HG03342 (cell line): ENCODE measurements around the gene PDXDC1.
"Not testable (repeated sequence)": the region's sequence is repeated elsewhere in the genome, so short reads cannot be mapped to it uniquely, and the experiment has no call there.

Source experiments
- ATAC-seq: cut with Tn5 transposase; IDR thresholded peaks from one replicate; pipeline ENCODE4 v1.9.1; 2021; ENCODE audit warnings: mild to moderate bottlenecking, moderate library complexity; ENCODE audit not compliant: unreplicated experiment

The PDXDC1 gene

DNA sequence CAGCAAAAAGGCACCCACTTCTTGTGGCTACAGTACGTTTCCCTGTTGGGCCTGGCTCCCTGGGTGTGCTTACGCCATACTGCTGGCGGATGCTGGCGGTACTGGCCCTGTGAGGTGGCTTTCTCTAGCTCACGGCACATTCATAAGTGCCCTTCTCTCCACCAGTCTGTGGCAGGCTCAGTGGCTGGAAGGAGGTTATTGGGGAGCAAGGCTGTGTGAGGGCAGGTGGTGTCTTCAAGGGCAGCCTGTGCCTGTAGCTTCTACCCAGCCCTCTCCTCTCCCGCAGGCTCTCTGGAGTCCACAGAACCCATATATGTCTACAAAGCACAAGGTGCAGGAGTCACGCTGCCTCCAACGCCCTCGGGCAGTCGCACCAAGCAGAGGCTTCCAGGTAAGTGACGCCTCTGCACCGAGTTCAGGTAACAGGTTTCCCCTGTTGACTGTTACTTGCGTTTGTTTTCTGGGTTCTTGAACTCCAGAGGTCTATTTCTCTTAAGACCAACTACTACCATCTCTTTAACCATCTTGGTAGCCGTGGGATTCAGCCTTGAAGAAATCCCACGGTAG is 60.4 kb downstream of the PDXDC1 start:
- ATAC-seq, result no peak

DNA sequence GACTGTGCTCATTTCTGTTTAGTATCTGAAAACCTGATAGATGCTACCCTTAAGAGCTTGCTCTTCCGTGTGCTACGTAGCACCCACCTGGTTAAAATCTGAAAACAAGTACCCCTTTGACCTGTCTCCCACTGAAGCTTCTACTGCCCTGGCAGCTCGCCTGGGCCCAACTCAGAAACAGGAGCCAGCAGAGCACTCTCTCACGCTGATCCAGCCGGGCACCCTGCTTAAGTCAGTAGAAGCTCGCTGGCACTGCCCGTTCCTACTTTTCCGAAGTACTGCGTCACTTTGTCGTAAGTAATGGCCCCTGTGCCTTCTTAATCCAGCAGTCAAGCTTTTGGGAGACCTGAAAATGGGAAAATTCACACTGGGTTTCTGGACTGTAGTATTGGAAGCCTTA is 62.2 kb downstream of the PDXDC1 start:
- no peak for ATAC-seq

GRCh38 chr16:15037745-15038144 is 62.9 kb downstream of the PDXDC1 start:
- ATAC-seq, result no peak

GRCh38 chr16:15038689-15039088 is 63.9 kb downstream of the PDXDC1 start:
- no peak for ATAC-seq

DNA sequence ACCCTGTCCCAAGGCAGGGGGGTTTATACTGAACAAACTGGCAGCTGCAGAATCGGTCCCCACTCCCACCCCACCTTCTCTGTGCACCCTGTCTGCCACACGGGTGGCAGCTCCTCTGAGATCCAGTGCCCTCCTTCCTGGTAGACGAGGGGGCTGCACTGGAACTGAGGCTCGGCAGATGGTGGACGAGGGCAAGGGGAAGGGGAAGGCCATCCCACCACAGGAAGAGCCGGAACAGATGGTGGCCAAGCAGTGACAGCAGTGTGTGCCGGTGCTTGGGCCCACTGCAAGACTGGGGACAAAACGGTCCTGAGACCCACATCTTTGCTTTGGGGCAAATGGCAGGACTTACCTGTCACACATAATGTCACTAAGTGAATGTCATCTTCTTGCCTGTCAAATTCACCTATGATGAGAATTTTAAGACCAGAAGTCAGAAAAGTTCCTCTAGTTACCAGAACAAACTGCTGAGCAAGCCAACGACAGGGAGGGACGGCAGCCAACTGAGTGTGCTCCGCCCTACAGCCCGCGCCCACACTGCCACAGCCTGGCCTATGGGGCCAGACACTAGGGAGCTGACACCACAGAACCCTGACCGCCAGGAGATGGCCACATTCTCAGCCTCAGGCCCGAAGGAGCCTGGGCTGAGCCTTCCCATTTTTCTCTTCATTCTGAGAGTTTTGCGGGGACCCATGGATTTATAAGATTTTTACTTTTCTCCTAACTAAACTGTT is 66.6 kb downstream of the PDXDC1 start:
- ATAC-seq, result no peak

DNA sequence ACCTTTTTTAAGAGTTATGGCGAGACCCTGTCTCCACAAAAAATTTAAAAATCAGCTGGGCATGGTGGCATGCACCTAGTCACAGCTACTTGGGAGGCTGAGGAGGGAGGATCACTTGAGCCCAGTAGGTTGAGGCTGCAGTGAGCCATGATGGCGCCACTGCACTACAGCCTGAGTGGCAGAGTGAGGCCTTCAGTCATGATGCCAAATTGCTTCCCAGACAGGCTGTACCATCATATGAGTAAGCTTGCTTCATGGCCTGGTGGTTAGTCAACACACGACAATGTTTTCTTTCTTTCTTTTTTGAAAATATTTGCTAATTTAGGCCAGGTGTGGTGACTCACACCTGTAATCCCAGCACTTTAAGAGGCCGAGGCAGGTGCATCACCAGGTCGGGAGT is 68.5 kb downstream of the PDXDC1 start:
- ATAC-seq, result no peak

- no peak for ATAC-seq
Observed at GRCh38 chr16:15044286-15044685, 69.5 kb downstream of the PDXDC1 start.

DNA sequence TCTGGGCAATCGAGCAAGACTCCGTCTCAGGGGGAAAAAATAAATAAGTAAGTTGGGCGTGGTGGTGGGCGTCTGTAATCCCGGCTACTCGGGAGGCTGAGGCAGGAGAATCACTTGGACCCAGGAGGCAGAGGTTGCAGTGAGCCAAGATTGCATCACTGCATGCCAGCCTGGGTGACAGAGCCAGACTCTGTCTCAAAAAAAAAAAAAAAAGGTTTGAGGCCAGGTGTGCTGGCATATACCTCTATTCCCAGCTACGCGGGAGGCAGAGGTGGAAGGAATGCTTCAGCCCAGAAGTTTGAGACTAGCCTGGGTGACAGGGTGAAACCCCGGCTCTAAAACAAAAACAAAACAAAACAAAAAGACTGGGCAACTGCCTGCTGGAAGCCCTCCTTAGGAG is 70.4 kb downstream of the PDXDC1 start:
- ATAC-seq, result not testable (repeated sequence)

- ATAC-seq, result no peak
Observed at GRCh38 chr16:15046692-15047376, 72.0 kb downstream of the PDXDC1 start.

- ATAC-seq, result no peak
Observed at GRCh38 chr16:15049581-15050180, 74.9 kb downstream of the PDXDC1 start.

DNA sequence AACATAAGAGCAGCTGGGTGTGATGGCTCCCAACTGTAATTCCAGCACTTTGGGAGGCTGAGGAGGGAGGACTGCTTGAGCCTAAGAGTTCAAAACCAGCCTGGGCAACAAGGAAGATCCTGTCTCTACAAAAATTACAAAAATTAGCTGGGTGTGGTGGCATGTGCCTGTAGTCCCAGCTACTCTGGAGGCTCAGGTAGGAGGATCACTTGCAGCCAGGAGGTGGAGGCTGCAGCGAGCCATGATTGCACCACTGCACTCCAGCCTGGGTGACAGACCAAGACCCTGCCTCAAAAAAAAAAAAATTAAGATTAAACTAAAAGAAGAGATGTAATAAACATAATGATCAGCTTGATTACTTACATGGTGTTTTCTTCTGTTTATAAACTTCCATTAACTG is 75.6 kb downstream of the PDXDC1 start:
- not testable (repeated sequence) for ATAC-seq

GRCh38 chr16:15051387-15051951 is 76.6 kb downstream of the PDXDC1 start:
- ATAC-seq, result no peak

GRCh38 chr16:15052747-15053476 is 78.1 kb downstream of the PDXDC1 start:
- ATAC-seq, result no peak

GRCh38 chr16:15053904-15054303 is 79.1 kb downstream of the PDXDC1 start:
- ATAC-seq, result no peak

DNA sequence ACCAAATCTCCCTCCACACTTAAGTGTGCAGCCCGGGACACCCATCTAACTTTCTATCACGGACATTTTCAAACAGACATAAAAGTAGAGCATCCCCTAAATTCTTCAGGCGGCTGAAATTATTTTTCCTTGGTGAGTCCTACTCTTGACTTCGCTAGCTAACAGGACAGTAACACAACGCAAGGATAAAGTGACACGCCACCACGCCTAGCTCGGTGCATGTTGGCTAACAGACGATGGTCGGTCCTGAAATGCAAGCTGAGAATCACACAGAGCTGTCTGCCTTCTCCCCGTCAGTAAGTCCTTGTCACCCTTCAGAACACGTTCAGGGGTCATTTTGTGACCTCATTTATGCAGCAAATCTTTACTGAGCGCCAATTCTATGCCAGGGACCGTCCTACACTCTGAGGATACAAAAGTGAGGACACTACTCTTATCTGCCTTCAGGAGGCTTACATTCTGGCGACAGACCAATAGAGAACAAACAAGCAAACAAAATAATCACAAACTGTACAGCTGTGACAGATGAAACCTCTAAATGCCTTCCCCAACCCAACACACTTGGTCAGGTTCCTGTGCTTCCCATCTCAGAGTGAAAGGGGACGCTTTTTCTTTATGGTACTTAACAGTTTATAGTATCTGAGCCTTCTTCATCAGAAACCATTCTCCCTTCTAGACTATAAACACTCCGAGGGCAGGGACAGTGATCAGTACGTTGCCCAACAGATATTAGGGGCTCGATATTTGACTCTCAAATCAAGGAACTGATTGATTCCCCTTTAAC is 79.7 kb downstream of the PDXDC1 start:
- no peak for ATAC-seq

GRCh38 chr16:15055141-15056053 is 80.6 kb downstream of the PDXDC1 start:
- ATAC-seq, result peak; percentile 64

DNA sequence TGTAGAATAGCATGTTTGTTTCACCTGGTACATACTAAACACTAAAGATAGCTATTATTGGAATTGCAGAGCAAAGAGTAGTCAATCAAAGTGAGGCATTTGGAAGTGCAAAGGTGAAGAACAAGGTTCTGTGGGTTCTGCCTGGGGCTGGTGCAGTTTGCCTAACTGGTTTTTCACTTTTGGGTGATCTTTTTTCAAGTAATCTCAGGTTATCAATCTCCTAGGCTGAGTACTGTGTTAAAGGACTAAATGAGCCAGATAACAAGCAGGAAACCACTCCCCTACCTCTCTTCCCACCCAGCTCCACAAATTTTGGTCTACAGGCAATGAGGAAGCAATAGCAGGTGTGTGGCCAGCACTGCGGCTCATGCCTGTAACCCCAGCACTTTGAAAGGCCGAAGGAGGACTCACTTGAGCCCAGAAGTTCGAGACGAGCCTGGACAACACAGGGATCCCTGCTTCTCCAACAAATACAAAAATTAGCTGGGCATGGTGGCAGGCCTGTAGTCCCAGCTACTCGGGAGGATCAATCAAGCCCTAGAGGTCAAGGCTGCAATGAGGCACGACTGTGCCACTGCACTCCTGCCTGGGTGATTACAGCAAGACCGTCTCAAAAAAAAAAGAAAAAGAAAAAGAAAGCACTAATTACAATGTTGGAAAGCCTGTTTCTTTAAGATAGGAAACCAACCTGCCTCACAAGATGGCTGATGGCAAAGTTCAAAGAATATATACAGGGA is 83.0 kb downstream of the PDXDC1 start:
- ATAC-seq, result no peak

DNA sequence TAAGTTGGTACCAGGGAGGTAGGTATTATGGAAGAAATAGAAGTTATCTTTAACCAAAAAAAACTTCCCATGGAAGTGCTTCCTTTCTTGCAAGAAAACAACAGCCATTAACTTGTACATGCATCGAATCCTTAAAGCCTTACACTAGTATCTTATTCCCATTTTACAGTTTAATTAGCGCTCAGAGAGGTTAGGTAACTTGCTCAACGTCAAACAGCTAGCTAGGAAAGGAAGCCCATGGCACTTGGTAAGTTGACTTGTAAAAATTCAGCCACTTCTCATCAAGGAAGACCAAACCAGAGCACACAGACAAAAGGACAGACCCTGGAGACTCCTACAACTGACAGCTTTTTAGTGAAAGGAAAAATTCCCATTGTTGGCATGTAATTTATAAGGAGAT is 84.5 kb downstream of the PDXDC1 start:
- no peak for ATAC-seq
